Measurements from ENCODE around the gene DOK5.

Gene DOK5

GRCh38 chr20:54565255-54565654 lies 89.9 kb downstream of the DOK5 start:
- no peak for DNase-seq (ENCODE audit: low spot score)

DNA sequence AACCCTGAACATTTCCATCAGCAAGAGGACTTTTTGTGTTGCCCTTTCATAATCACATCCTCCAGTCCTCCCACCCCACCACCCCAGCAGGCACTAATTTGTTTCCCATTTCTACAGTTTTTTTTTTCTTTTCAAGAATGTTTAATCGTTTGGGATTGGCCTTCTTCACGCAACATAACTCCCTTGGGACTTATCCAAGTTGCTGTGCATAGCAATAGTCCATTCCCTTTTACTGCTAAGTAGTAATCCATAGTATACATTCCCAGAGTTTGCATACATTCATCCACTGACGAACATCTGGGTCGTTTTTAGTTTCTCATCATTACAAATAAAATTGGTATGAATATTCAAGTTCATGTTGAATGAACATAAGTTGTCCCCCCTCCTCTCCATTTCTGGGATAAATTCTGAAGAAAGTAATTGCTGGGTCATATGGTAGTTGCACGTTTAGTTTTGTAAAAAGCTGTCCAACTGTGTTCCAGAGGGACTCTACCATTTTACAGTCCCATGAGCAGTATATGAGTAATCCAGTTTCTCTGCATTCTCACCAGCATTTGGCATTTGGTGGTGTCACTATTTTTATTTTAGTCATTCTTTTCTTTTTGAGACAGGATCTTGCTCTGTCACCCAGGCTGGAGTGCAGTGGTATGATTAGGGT lies 90.8 kb downstream of the DOK5 start:
- no peak for DNase-seq (ENCODE audit: low spot score)

DNA sequence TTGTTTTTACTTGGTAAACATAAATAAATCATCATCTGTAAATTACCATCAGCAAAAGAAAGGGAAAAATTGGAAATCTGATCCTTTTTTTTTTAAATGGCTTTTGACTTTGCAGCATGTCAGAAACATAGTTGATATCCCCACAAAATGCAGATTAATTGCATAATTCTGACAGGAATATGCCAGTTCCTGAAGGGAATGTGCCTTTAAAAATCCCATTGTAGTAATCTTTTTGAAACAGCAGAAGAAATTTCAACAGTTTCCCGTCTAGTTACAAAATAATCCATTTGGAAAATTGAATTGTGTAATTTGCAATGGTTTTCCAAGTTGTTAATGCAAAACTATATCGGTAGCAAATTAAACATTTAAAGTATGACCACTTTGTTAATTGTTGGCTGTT lies 95.2 kb downstream of the DOK5 start:
- DNase-seq (ENCODE audit: low spot score), result no peak

GRCh38 chr20:54572665-54573435 lies 97.5 kb downstream of the DOK5 start:
- DNase-seq (ENCODE audit: low spot score), result no peak

- DNase-seq (ENCODE audit: low spot score), result no peak
These were observed 98.4 kb downstream of the DOK5 start for GRCh38 chr20:54573838-54574237.

GRCh38 chr20:54576518-54576917 lies 101.1 kb downstream of the DOK5 start:
- DNase-seq (ENCODE audit: low spot score), result no peak

DNA sequence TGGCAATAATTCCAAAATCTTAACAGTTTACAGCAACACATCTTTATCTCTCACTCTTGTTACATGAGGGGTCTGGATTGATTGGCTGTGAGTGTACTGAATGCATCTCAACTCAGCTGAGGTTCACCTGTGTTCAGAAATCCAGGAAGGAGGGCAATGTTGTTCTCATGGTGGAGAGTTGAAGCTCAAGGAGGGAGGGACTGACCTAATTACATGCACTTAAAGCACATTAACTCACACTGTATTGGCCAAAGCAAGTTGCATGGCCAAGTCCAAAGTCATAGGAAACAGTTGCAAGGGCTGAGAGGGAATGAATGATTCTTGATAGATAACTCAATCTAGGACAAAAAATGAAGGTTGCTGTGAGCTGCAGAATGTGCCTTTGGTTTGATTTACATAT lies 102.2 kb downstream of the DOK5 start:
- no peak for DNase-seq (ENCODE audit: low spot score)

DNA sequence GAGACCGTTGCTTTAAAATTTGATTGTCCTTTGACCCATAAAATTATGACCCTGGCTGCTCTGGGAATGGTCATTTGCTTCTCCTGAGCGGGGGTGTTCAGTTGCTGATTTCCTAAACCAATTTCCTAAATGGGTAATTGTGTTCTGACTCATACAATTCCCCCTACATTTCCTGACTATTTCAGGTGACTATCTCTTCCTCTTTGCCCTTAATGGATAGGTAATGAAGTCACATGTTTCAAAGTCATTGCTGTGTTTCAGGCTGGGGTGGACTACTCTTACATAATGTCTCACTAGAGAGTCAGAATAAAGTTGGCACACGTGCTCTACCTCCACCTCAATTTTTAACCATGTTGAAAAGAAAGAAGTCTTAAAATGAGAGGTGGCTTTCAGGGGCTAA lies 109.8 kb downstream of the DOK5 start:
- no peak for DNase-seq (ENCODE audit: low spot score)

- DNase-seq (ENCODE audit: low spot score), result no peak
These were observed 112.0 kb downstream of the DOK5 start for GRCh38 chr20:54587408-54587807.

- DNase-seq (ENCODE audit: low spot score), result no peak
These were observed 114.1 kb downstream of the DOK5 start for GRCh38 chr20:54589402-54590030.

DNA sequence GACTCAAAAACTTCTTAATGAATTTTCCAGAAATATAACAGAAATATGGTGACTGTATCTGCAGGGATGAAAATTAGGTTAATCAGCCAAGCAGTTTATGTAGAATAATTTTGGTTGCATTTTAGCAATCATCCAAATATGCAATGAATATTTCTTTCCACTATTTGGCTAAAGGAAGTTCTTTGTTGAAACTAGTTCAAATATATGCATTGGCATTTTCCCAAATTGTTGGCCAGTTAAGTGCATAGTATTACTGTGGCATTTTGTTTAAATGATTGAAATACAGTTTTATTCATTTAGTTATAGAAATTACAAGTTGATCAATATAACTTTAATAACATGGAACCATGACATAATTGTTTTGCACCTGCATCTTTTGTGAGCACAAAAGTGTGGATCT lies 115.5 kb downstream of the DOK5 start:
- no peak for DNase-seq (ENCODE audit: low spot score)

- no peak for DNase-seq (ENCODE audit: low spot score)
These were observed 121.3 kb downstream of the DOK5 start for GRCh38 chr20:54596651-54597050.

GRCh38 chr20:54598352-54598751 lies 123.0 kb downstream of the DOK5 start:
- DNase-seq (ENCODE audit: low spot score), result no peak

DNA sequence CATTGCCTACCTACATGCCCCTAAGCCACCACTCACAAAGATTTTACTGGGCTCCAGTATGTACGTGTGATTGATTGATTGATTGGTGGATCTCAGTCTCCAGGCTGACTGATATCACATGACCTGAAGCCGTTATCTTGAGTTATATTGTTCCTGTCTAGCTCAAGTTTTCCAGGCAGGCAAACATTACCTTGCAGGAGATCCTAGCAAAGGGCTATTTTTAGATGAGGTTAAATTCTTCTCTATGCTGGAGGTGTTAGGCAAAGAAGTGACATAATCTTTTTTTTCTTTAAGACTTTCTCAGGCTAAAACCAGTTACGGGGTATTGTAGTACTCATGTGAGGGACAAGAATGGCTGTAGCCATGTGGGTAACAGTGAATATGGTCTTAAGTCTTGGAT lies 125.2 kb downstream of the DOK5 start:
- DNase-seq (ENCODE audit: low spot score), result no peak

DNA sequence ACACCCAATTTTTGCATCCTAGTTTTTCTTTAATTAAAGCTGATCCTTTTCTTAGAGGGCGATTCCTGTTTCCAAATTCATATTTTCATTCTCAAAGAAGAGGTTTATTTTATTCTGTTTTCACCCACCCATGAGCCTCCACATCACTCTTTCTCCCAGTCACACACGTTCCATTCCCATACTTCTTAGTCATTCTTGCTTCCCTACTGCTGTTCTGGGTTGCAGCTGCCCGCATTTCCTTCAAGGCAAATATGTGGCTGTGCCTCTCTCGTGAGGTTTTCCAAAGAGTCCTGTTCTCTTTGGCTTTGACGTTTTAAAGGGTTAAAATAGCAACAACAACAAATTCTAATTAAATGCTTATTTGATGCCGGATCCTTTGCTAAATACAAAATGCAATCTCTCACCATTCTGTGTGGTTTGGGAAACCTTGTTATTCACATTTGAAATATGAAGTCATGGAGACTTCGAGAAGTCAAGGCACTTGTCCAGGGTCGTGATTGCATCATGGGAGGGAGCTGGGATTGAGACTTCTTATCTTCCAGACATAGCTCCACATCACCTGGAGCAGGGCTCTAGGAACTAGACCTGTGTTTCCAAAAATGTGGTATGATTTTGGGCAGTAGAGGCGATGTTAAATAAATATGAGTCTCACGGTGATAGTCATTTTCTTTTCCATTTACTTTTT lies 126.6 kb downstream of the DOK5 start:
- DNase-seq (ENCODE audit: low spot score), result no peak

DNA sequence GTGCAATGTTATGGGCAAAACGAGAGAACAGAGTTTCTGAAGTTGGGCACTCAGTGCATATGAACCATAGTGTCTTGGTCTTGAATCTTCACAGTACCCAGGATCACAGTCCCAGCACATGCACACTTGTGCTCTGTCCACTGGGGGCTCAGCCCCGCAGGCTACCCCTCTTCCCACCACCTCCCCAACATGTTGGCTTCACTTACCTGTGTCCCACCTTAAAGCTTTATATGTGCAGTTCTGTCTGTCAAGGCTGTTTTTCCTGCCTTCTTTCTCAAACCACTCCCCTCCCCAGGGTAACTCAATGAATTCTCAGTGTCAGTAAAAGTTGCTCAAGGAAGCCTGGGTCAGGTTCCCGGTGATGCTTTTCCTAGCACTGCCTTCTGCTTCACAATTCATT lies 129.9 kb downstream of the DOK5 start:
- no peak for DNase-seq (ENCODE audit: low spot score)

GRCh38 chr20:54606380-54606779 lies 131.0 kb downstream of the DOK5 start:
- DNase-seq (ENCODE audit: low spot score), result no peak

GRCh38 chr20:54608039-54608745 lies 132.8 kb downstream of the DOK5 start:
- DNase-seq (ENCODE audit: low spot score), result no peak

- DNase-seq (ENCODE audit: low spot score), result no peak
These were observed 133.6 kb downstream of the DOK5 start for GRCh38 chr20:54608943-54609342.

GRCh38 chr20:54611708-54612412 lies 136.5 kb downstream of the DOK5 start:
- no peak for DNase-seq (ENCODE audit: low spot score)

DNA sequence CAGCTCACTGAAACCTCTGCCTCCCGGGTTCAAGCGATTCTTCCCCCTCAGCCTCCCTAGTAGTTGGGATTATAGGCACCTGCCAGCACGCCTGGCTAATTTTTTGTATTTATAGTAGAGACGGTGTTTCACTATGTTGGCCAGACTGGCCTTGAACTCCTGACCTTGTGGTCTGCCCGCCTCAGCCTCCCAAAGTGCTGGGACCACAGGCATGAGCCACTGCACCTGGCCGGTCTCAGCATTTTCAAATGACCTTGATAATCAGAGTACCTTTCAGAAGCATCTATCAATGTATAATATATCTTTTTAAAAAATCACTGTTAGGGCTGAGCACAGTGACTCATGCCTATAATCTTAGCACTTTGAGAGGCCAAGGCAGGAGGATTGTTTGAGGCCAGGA lies 143.0 kb downstream of the DOK5 start:
- no peak for DNase-seq (ENCODE audit: low spot score)

- DNase-seq (ENCODE audit: low spot score), result no peak
These were observed 143.8 kb downstream of the DOK5 start for GRCh38 chr20:54619181-54619580.

All from CD4-positive, alpha-beta T cell treated with Interleukin-15 for 4 hours (primary cell).